Left kidney (tissue), 2 donors: ENCODE data around the gene ARHGEF35. TPM values are rescaled to one million over a fixed set of nuclear protein-coding genes. Genes with fewer than 3 reads are reported as not detected.
A peak's percentile ranks its signal among the peaks of the same experiment; 100 is the strongest.
"Not testable (repeated sequence)": the region's sequence is repeated elsewhere in the genome, so short reads cannot be mapped to it uniquely, and the experiment has no call there.

Source experiments
- DNase-seq: peaks from one replicate; pipeline ENCODE4 v3.0.0-alpha.2; 2013
- polyA plus RNA-seq: library from polyadenylated mRNA; unstranded; fragments of 120-200 nt; gene quantifications from one replicate; pipeline ENCODE4 v1.2.1, GENCODE V29; 2013; ENCODE audit not compliant: insufficient read length

The ARHGEF35 gene
- polyA plus RNA-seq, 1 donor: 24.0 TPM

- DNase-seq: not testable (repeated sequence)
Measured at GRCh38 chr7:144183166-144183565, 12.5 kb downstream of the ARHGEF35 start, which contains the start of gene CTAGE4. CTAGE4 (plus strand) TSS chr7:144183466; CDS start chr7:144183504, 38 bp downstream.

GRCh38 chr7:144179165-144179479 lies 16.5 kb downstream of the ARHGEF35 start:
- not testable (repeated sequence) for DNase-seq

GRCh38 chr7:144178380-144179164 lies 17.1 kb downstream of the ARHGEF35 start:
- DNase-seq: peak; percentile 17

GRCh38 chr7:144174613-144175012 lies 21.0 kb downstream of the ARHGEF35 start:
- no peak for DNase-seq

- DNase-seq: not testable (repeated sequence)
Measured at GRCh38 chr7:144171594-144172350, 23.9 kb downstream of the ARHGEF35 start.

GRCh38 chr7:144164784-144165183 lies 30.8 kb downstream of the ARHGEF35 start:
- no peak for DNase-seq

- DNase-seq: no peak
Measured at GRCh38 chr7:144158861-144159260, 36.8 kb downstream of the ARHGEF35 start.

GRCh38 chr7:144148224-144148827 lies 47.3 kb downstream of the ARHGEF35 start:
- no peak for DNase-seq

GRCh38 chr7:144144426-144144825 lies 51.2 kb downstream of the ARHGEF35 start:
- no peak for DNase-seq

GRCh38 chr7:144142187-144142586 lies 53.4 kb downstream of the ARHGEF35 start:
- no peak for DNase-seq

- no peak for DNase-seq
Measured at GRCh38 chr7:144137501-144137900, 58.1 kb downstream of the ARHGEF35 start.

Other genes starting within 250 kb of the ARHGEF35 start
- gene OR2F1, start 241.0 kb downstream of the ARHGEF35 start, polyA plus RNA-seq: 0.45 TPM
- gene OR6B1, start 195.5 kb downstream of the ARHGEF35 start, polyA plus RNA-seq: not detected
- 0.18 TPM for gene OR2A5, start 146.9 kb downstream of the ARHGEF35 start, polyA plus RNA-seq
- gene OR2A25, start 126.0 kb downstream of the ARHGEF35 start, polyA plus RNA-seq: 0.22 TPM
- gene OR2A12, start 109.6 kb downstream of the ARHGEF35 start, polyA plus RNA-seq: 0.05 TPM
- not detected for gene OR2A2, start 86.2 kb downstream of the ARHGEF35 start, polyA plus RNA-seq
- gene OR2A14, start 72.7 kb downstream of the ARHGEF35 start, polyA plus RNA-seq: not detected
- 1.0 TPM for gene CTAGE4, start 12.4 kb downstream of the ARHGEF35 start, polyA plus RNA-seq
- 1.8 TPM for gene OR2A42, start 43.8 kb upstream of the ARHGEF35 start, polyA plus RNA-seq
- gene OR2A7, start 69.0 kb upstream of the ARHGEF35 start, polyA plus RNA-seq: 9.4 TPM
- gene CTAGE8, start 73.5 kb upstream of the ARHGEF35 start, polyA plus RNA-seq: 12.3 TPM
- 1.2 TPM for gene OR2A1, start 116.6 kb upstream of the ARHGEF35 start, polyA plus RNA-seq
- gene ARHGEF5, start 159.6 kb upstream of the ARHGEF35 start, polyA plus RNA-seq: 18.8 TPM
- not detected for gene NOBOX, start 207.9 kb upstream of the ARHGEF35 start, polyA plus RNA-seq